HG03457 (cell line): ENCODE measurements around the gene KCNE2.

Experiments used
- ATAC-seq: cut with Tn5 transposase; IDR thresholded peaks from one replicate; pipeline ENCODE4 v1.9.1; 2021; ENCODE audit warnings: moderate number of reproducible peaks; ENCODE audit not compliant: unreplicated experiment

KCNE2 gene

GRCh38 chr21:34363733-34364132 lies at the start of gene KCNE2:
TSS of gene KCNE2 (plus strand) at chr21:34364006. CDS start at chr21:34370479, 6,473 bp downstream.
- ATAC-seq = no peak

GRCh38 chr21:34319585-34319984 lies 44.2 kb upstream of the KCNE2 start:
- ATAC-seq = no peak

- ATAC-seq = no peak
Observed at GRCh38 chr21:34320011-34320410, 43.8 kb upstream of the KCNE2 start.

GRCh38 chr21:34330055-34330454 lies 33.8 kb upstream of the KCNE2 start:
- ATAC-seq = no peak

- ATAC-seq = no peak
Observed at GRCh38 chr21:34331726-34332125, 32.1 kb upstream of the KCNE2 start.

- ATAC-seq = no peak
Observed at GRCh38 chr21:34332347-34332746, 31.5 kb upstream of the KCNE2 start.

GRCh38 chr21:34333121-34333739 lies 30.6 kb upstream of the KCNE2 start:
- ATAC-seq = no peak

GRCh38 chr21:34335316-34335715 lies 28.5 kb upstream of the KCNE2 start:
- no peak for ATAC-seq

- ATAC-seq = no peak
Observed at GRCh38 chr21:34336245-34336644, 27.6 kb upstream of the KCNE2 start.

- ATAC-seq = no peak
Observed at GRCh38 chr21:34336756-34337391, 26.9 kb upstream of the KCNE2 start.

GRCh38 chr21:34337741-34338140 lies 26.1 kb upstream of the KCNE2 start:
- ATAC-seq = no peak

- ATAC-seq = no peak
Observed at GRCh38 chr21:34338226-34338625, 25.6 kb upstream of the KCNE2 start.

GRCh38 chr21:34340061-34340460 lies 23.7 kb upstream of the KCNE2 start:
- no peak for ATAC-seq

- ATAC-seq = no peak
Observed at GRCh38 chr21:34342476-34342875, 21.3 kb upstream of the KCNE2 start.

GRCh38 chr21:34343347-34343746 lies 20.5 kb upstream of the KCNE2 start:
- ATAC-seq = no peak

GRCh38 chr21:34343838-34344381 lies 19.9 kb upstream of the KCNE2 start:
- ATAC-seq = no peak

- ATAC-seq = no peak
Observed at GRCh38 chr21:34344584-34344983, 19.2 kb upstream of the KCNE2 start.

GRCh38 chr21:34345091-34345871 lies 18.5 kb upstream of the KCNE2 start:
- no peak for ATAC-seq

GRCh38 chr21:34345892-34346291 lies 17.9 kb upstream of the KCNE2 start:
- ATAC-seq = no peak

- ATAC-seq = no peak
Observed at GRCh38 chr21:34348890-34349519, 14.8 kb upstream of the KCNE2 start.

- ATAC-seq = no peak
Observed at GRCh38 chr21:34351786-34352241, 12.0 kb upstream of the KCNE2 start.
